SJCRH30 (cell line): ENCODE data around the gene FANCF. TPM values are rescaled to one million over a fixed set of nuclear protein-coding genes. Genes with fewer than 3 reads are reported as not detected.
A peak's percentile ranks its signal among the peaks of the same experiment; 100 is the strongest.

ENCODE experiments used
- DNase-seq, 2 experiments: peaks; one replicate each; pipeline ENCODE4 v3.0.0-alpha.2; 2015 to 2020
- H3K27ac ChIP-seq: fragments of 250-450 bp; sonication (Bioruptor Pico); 2 replicates; pipeline ENCODE4 v1.5.1; 2020; ENCODE audit warnings: mild to moderate bottlenecking, moderate library complexity
- H3K27me3 ChIP-seq: fragments of 250-450 bp; sonication (Bioruptor Pico); 2 replicates; pipeline ENCODE4 v1.5.1; 2020; ENCODE audit warnings: mild to moderate bottlenecking, moderate library complexity
- H3K36me3 ChIP-seq: fragments of 250-450 bp; sonication (Bioruptor Pico); 2 replicates; pipeline ENCODE4 v1.5.1; 2020; ENCODE audit warnings: mild to moderate bottlenecking, moderate library complexity
- H3K4me1 ChIP-seq: fragments of 250-450 bp; sonication (Bioruptor Pico); 2 replicates; pipeline ENCODE4 v1.5.1; 2020; ENCODE audit warnings: mild to moderate bottlenecking, moderate library complexity
- H3K4me3 ChIP-seq: fragments of 250-450 bp; sonication (Bioruptor Pico); 2 replicates; pipeline ENCODE4 v1.5.1; 2020; ENCODE audit warnings: mild to moderate bottlenecking, moderate library complexity
- H3K9me3 ChIP-seq: fragments of 250-450 bp; sonication (Bioruptor Pico); replicated peaks from 2 replicates; pipeline ENCODE4 v1.5.1; 2020; ENCODE audit warnings: mild to moderate bottlenecking, moderate library complexity
- total RNA-seq: library from RNA; depleted of rRNA; stranded (reverse); fragments of >200 nt; shearing (Covaris generic); gene quantifications from 2 replicates; pipeline ENCODE4 v1.2.3, GENCODE V29; 2014

FANCF gene
- total RNA-seq, 1 experiment from 2014 or later: 9.8 TPM

- Histone ChIP-seq H3K27ac (no peak overlapping the region), H3K4me3 (no peak overlapping the region), H3K4me1 (no peaks in the 10 kb centered on the region), H3K36me3 (no peaks in the 10 kb centered on the region; the same call in 1 of the 2 replicates), H3K9me3 (no peaks in the 10 kb centered on the region), H3K27me3 (no peaks in the 10 kb centered on the region; the same call in 1 of the 2 replicates)
- no peak for DNase-seq
These were observed 15.2 kb upstream of the FANCF start for GRCh38 chr11:22640862-22641261.

- H3K27me3 ChIP-seq: no peaks in the 10 kb centered on the region; the same call in 1 of the 2 replicates
- H3K4me1 ChIP-seq: peaks cover 16% of the 10 kb centered on the region
- peak in 1 of 2 experiments; percentile 7 for DNase-seq
- H3K36me3 ChIP-seq: no peaks in the 10 kb centered on the region
- no peak overlapping the region for H3K4me3 ChIP-seq
- no peaks in the 10 kb centered on the region for H3K9me3 ChIP-seq
- no peak overlapping the region for H3K27ac ChIP-seq
These were observed 10.1 kb upstream of the FANCF start for GRCh38 chr11:22635689-22636088.

- DNase-seq: peak; percentile 89 to 94
- Histone ChIP-seq H3K9me3 (no peaks in the 10 kb centered on the region), H3K36me3 (no peaks in the 10 kb centered on the region), H3K4me3 (no peak overlapping the region), H3K4me1 (peaks cover 16% of the 10 kb centered on the region), H3K27ac (peak overlapping the region; percentile 25), H3K27me3 (no peaks in the 10 kb centered on the region)
These were observed 9.4 kb upstream of the FANCF start for GRCh38 chr11:22634897-22635629.

GRCh38 chr11:22633354-22633902 lies 7.8 kb upstream of the FANCF start:
- H3K36me3 ChIP-seq: no peaks in the 10 kb centered on the region
- H3K27ac ChIP-seq: no peak overlapping the region
- peak in 1 of 2 experiments; percentile 12 for DNase-seq
- no peak overlapping the region for H3K4me3 ChIP-seq
- no peaks in the 10 kb centered on the region for H3K9me3 ChIP-seq
- no peaks in the 10 kb centered on the region for H3K27me3 ChIP-seq
- peaks cover 16% of the 10 kb centered on the region for H3K4me1 ChIP-seq

GRCh38 chr11:22627421-22627820 lies 1.8 kb upstream of the FANCF start:
- Histone ChIP-seq H3K4me1 (no peaks in the 10 kb centered on the region; the same call in 1 of the 2 replicates), H3K9me3 (no peaks in the 10 kb centered on the region), H3K36me3 (no peaks in the 10 kb centered on the region), H3K4me3 (no peak overlapping the region), H3K27me3 (no peaks in the 10 kb centered on the region), H3K27ac (no peak overlapping the region)
- no peak for DNase-seq

GRCh38 chr11:22626573-22627239 lies 1.1 kb upstream of the FANCF start:
- H3K9me3 ChIP-seq: no peaks in the 10 kb centered on the region
- peak overlapping the region; percentile 89; the same call in 1 of the 2 replicates for H3K4me3 ChIP-seq
- H3K27ac ChIP-seq: no peak overlapping the region
- DNase-seq: no peak
- no peaks in the 10 kb centered on the region; the same call in 1 of the 2 replicates for H3K4me1 ChIP-seq
- no peaks in the 10 kb centered on the region for H3K36me3 ChIP-seq
- no peaks in the 10 kb centered on the region for H3K27me3 ChIP-seq

- Histone ChIP-seq H3K27ac (peak overlapping the region; percentile 68), H3K9me3 (no peaks in the 10 kb centered on the region), H3K27me3 (no peaks in the 10 kb centered on the region), H3K4me1 (no peaks in the 10 kb centered on the region; the same call in 1 of the 2 replicates), H3K36me3 (no peaks in the 10 kb centered on the region), H3K4me3 (peak overlapping the region; percentile 89)
- DNase-seq: peak in 1 of 2 experiments; percentile 78
These were observed 728 bp downstream of the FANCF start for GRCh38 chr11:22624742-22625447.

- DNase-seq: no peak
- Histone ChIP-seq H3K4me1 (no peaks in the 10 kb centered on the region), H3K9me3 (no peaks in the 10 kb centered on the region), H3K4me3 (no peak overlapping the region), H3K36me3 (no peaks in the 10 kb centered on the region), H3K27ac (no peak overlapping the region), H3K27me3 (no peaks in the 10 kb centered on the region)
These were observed 7.8 kb downstream of the FANCF start for GRCh38 chr11:22617868-22618267.

- Histone ChIP-seq H3K4me3 (no peak overlapping the region), H3K36me3 (no peaks in the 10 kb centered on the region), H3K4me1 (no peaks in the 10 kb centered on the region), H3K27me3 (no peaks in the 10 kb centered on the region), H3K27ac (no peak overlapping the region), H3K9me3 (0 out of 2 replicates have a peak, but pooled peaks cover 2% of the 10 kb centered on the region)
- DNase-seq: no peak
These were observed 21.7 kb downstream of the FANCF start for GRCh38 chr11:22603933-22604332.

- Histone ChIP-seq H3K4me1 (no peaks in the 10 kb centered on the region), H3K27me3 (no peaks in the 10 kb centered on the region), H3K9me3 (0 out of 2 replicates have a peak, but pooled peaks cover 2% of the 10 kb centered on the region), H3K36me3 (no peaks in the 10 kb centered on the region), H3K27ac (no peak overlapping the region), H3K4me3 (no peak overlapping the region)
- DNase-seq: no peak
These were observed 23.1 kb downstream of the FANCF start for GRCh38 chr11:22602504-22602903.

GRCh38 chr11:22599458-22599857 lies 26.2 kb downstream of the FANCF start:
- no peak overlapping the region for H3K27ac ChIP-seq
- H3K4me3 ChIP-seq: no peak overlapping the region
- H3K27me3 ChIP-seq: no peaks in the 10 kb centered on the region
- H3K9me3 ChIP-seq: 0 out of 2 replicates have a peak, but pooled peaks cover 2% of the 10 kb centered on the region
- H3K4me1 ChIP-seq: no peaks in the 10 kb centered on the region
- H3K36me3 ChIP-seq: no peaks in the 10 kb centered on the region
- no peak for DNase-seq

- no peaks in the 10 kb centered on the region for H3K4me1 ChIP-seq
- H3K36me3 ChIP-seq: no peaks in the 10 kb centered on the region
- no peak overlapping the region for H3K27ac ChIP-seq
- no peaks in the 10 kb centered on the region for H3K27me3 ChIP-seq
- no peak overlapping the region for H3K4me3 ChIP-seq
- DNase-seq: no peak
- H3K9me3 ChIP-seq: 0 out of 2 replicates have a peak, but pooled peaks cover 2% of the 10 kb centered on the region
These were observed 28.6 kb downstream of the FANCF start for GRCh38 chr11:22597062-22597461.

- Histone ChIP-seq H3K27ac (no peak overlapping the region), H3K27me3 (no peaks in the 10 kb centered on the region), H3K9me3 (no peaks in the 10 kb centered on the region), H3K4me1 (no peaks in the 10 kb centered on the region), H3K36me3 (no peaks in the 10 kb centered on the region), H3K4me3 (no peak overlapping the region)
- DNase-seq: no peak
These were observed 40.6 kb downstream of the FANCF start for GRCh38 chr11:22584976-22585375.

- no peaks in the 10 kb centered on the region for H3K4me1 ChIP-seq
- H3K4me3 ChIP-seq: no peak overlapping the region
- H3K27ac ChIP-seq: no peak overlapping the region
- no peaks in the 10 kb centered on the region for H3K9me3 ChIP-seq
- peak in 1 of 2 experiments; percentile 5 for DNase-seq
- H3K36me3 ChIP-seq: no peaks in the 10 kb centered on the region
- no peaks in the 10 kb centered on the region for H3K27me3 ChIP-seq
These were observed 41.6 kb downstream of the FANCF start for GRCh38 chr11:22583963-22584492.
